GM19467 (cell line): ENCODE data around the gene ATP6V0A4.

Source experiments
- ATAC-seq: cut with Tn5 transposase; IDR thresholded peaks from one replicate; pipeline ENCODE4 v1.9.1; 2021; ENCODE audit warnings: mild to moderate bottlenecking, moderate library complexity; ENCODE audit not compliant: unreplicated experiment

Gene ATP6V0A4

GRCh38 chr7:138663725-138664710 is 134.0 kb downstream of the ATP6V0A4 start:
- no peak for ATAC-seq

- ATAC-seq: no peak
These were observed 135.0 kb downstream of the ATP6V0A4 start for GRCh38 chr7:138662991-138663320.

GRCh38 chr7:138662076-138662990 is 135.7 kb downstream of the ATP6V0A4 start:
- no peak for ATAC-seq

- no peak for ATAC-seq
These were observed 136.8 kb downstream of the ATP6V0A4 start for GRCh38 chr7:138661069-138661635.

- ATAC-seq: no peak
These were observed 139.1 kb downstream of the ATP6V0A4 start for GRCh38 chr7:138658889-138659288.

- ATAC-seq: no peak
These were observed 140.1 kb downstream of the ATP6V0A4 start for GRCh38 chr7:138657854-138658386.

GRCh38 chr7:138656952-138657351 is 141.0 kb downstream of the ATP6V0A4 start:
- no peak for ATAC-seq
